HepG2 (cell line): ENCODE measurements around the gene RAB17. TPM values are rescaled to one million over a fixed set of nuclear protein-coding genes. Genes with fewer than 3 reads are reported as not detected.
A peak's percentile ranks its signal among the peaks of the same experiment; 100 is the strongest.

ENCODE experiments used
- DDIT3 ChIP-seq: sonication (generic); formaldehyde crosslinking; IDR thresholded peaks from 2 replicates; pipeline ENCODE4 v1.4.0; 2020; ENCODE audit warnings: mild to moderate bottlenecking, missing genetic modification reagents
- FOXK2 ChIP-seq: fragments of 450-650 bp; IDR thresholded peaks from 2 replicates; pipeline ENCODE4 v1.6.1; 2016
- MNT ChIP-seq: fragments of 450-650 bp; IDR thresholded peaks from 2 replicates; pipeline ENCODE4 v1.6.1; 2016
- ZNF646 ChIP-seq: sonication (generic); formaldehyde crosslinking; IDR thresholded peaks from 2 replicates; pipeline ENCODE4 v1.9.0; 2021; ENCODE audit warnings: mild to moderate bottlenecking, missing genetic modification reagents
- polyA plus RNA-seq, 8 experiments: library from polyadenylated mRNA; depleted of rRNA in 3 of 8; stranded (reverse) in 7 of 8; unstranded in 1 of 8; fragments of >200 nt; fragmentation: Illumina TruSeq in 4 of 8; extraction: Trizol in 4 of 8; gene quantifications; 2 replicates each; pipeline versions ENCODE4 v1.2.1 to v1.2.3, GENCODE V29; 2011 to 2016; ENCODE audit warnings: low read depth in 4 of 8, missing spikeins in 1 of 8, mixed read lengths in 1 of 8; ENCODE audit not compliant: insufficient read depth in 1 of 8
- total RNA-seq, 5 experiments: library from RNA; depleted of rRNA; stranded (reverse); fragments of >200 nt; fragmentation: Illumina TruSeq; extraction: Trizol; gene quantifications; 2 replicates each; pipeline ENCODE4 v1.2.3, GENCODE V29; 2016; ENCODE audit warnings: low read depth in 1 of 5

RAB17 gene
- total and polyA plus RNA-seq, 2 of the 13 experiments (the other 11 are each of a cell fraction or from before 2014, with no cell fraction given) = 68.0 to 124 TPM

- TF ChIP-seq FOXK2 (0 out of 2 replicates have a peak, but pooled peaks have one; percentile 40), DDIT3 (no peak), MNT (peak; percentile 20; the same call in 1 of the 2 replicates), ZNF646 (CRISPR knock-in tag) (peak; percentile 85)
Measured at GRCh38 chr2:237565974-237566373, 24.6 kb downstream of the RAB17 start (continued).
